ENCODE results near the gene CALN1. TPM values are rescaled to one million over a fixed set of nuclear protein-coding genes. Genes with fewer than 3 reads are reported as not detected.

The CALN1 gene
- total and polyA plus RNA-seq, 2 of the 8 experiments (the other 6 are each of a cell fraction or from before 2014, with no cell fraction given): 6.4 to 15.2 TPM

GRCh38 chr7:72435925-72436480 lies 23.9 kb upstream of the CALN1 start:
- H3K4me2 ChIP-seq (ENCODE audit: insufficient read depth in 1 of 2, low read depth in 2 of 2, low read length in 2 of 2): no peak overlapping the region
- no peak overlapping the region for H3K9ac ChIP-seq (replicated peaks in 1 of 4; ENCODE audit: extremely low read depth in 1 of 4, low read depth in 3 of 4, low read length in 3 of 4)
- H3K4ac ChIP-seq (replicated peaks; ENCODE audit: insufficient read length, low read depth, low read length): no peak overlapping the region
- no peak overlapping the region for H2BK12ac ChIP-seq (ENCODE audit: low read depth, low read length)
- H2BK15ac ChIP-seq (ENCODE audit: low read length): no peak overlapping the region
- H3K27ac ChIP-seq (ENCODE audit: low read depth, low read length): no peak overlapping the region
- H3K23me2 ChIP-seq (ENCODE audit: low read depth, low read length): no peaks in the 10 kb centered on the region
- H3K23ac ChIP-seq (ENCODE audit: insufficient read length): no peak overlapping the region
- no peak overlapping the region for H3K18ac ChIP-seq (ENCODE audit: extremely low read depth, low read length)
- CTCF ChIA-PET (ENCODE audit: partially characterized antibody): interaction anchor here (0.8 to 1.3 kb wide), 3 partner anchors 8 to 59 kb away, joined by 3 to 6 read pairs (median 3); no protein-coding TSS in a partner anchor
- H3K79me1 ChIP-seq (ENCODE audit: low read depth, low read length): no peaks in the 10 kb centered on the region
- H3K14ac ChIP-seq (ENCODE audit: insufficient read length): no peak overlapping the region
- FAIRE-seq: no peak
- H3K4me1 ChIP-seq (replicated peaks in 1 of 4; ENCODE audit: control insufficient read depth in 3 of 4, insufficient read depth in 4 of 4, low read length in 3 of 4): no peaks in the 10 kb centered on the region
- H3K36me3 ChIP-seq (ENCODE audit: control insufficient read depth in 2 of 4, insufficient read depth in 4 of 4, low read length in 3 of 4): no peaks in the 10 kb centered on the region
- DNase-seq (ENCODE audit: low read depth in 1 of 2, low spot score in 2 of 2): no peak
- no peaks in the 10 kb centered on the region for H4K20me1 ChIP-seq (replicated peaks in 1 of 2; ENCODE audit: control insufficient read depth in 1 of 2, insufficient read depth in 2 of 2, low read length in 2 of 2)
- no peak overlapping the region for H4K91ac ChIP-seq (replicated peaks; ENCODE audit: insufficient read length, low read length)
- no peak overlapping the region for H2BK20ac ChIP-seq (ENCODE audit: low read length)
- TF ChIP-seq BCL11A (IDR thresholded peaks at IDR 0.05; ENCODE audit: low read depth in 2 of 2, low read length in 2 of 2): no peak
- no peak for TF ChIP-seq ZNF274 (IDR thresholded peaks at IDR 0.05; ENCODE audit: borderline replicate concordance, extremely low read depth, low read length)
- TF ChIP-seq SP4 (IDR thresholded peaks at IDR 0.05; ENCODE audit: low read length): no peak
- no peak for TF ChIP-seq SUZ12 (IDR thresholded peaks at IDR 0.05; ENCODE audit: low read length)
- TF ChIP-seq TCF12 (IDR thresholded peaks at IDR 0.05; ENCODE audit: low read depth, low read length): no peak
- no peak for TF ChIP-seq SP1 (IDR thresholded peaks at IDR 0.05; ENCODE audit: low read depth, low read length)
- TF ChIP-seq HDAC6 (IDR thresholded peaks at IDR 0.05; ENCODE audit: low read depth, low read length): no peak
- no peak for TF ChIP-seq CBX8 (IDR thresholded peaks at IDR 0.05; ENCODE audit: borderline replicate concordance, low read depth, low read length)
- TF ChIP-seq RBBP5 (IDR thresholded peaks at IDR 0.05; ENCODE audit: borderline replicate concordance, low read depth, low read length): no peak
- TF ChIP-seq RFX5 (IDR thresholded peaks at IDR 0.05; ENCODE audit: borderline replicate concordance, low read depth, low read length): no peak
- no peak for TF ChIP-seq SP2 (IDR thresholded peaks at IDR 0.05; ENCODE audit: low read length)
- TF ChIP-seq PHF8 (conservative IDR thresholded peaks at IDR 0.05; ENCODE audit: low read depth, low read length): no peak
- TF ChIP-seq MAX (IDR thresholded peaks at IDR 0.05): no peak
- H2BK120ac ChIP-seq (replicated peaks; ENCODE audit: low read depth, low read length): no peak overlapping the region
- H3K27me3 ChIP-seq (replicated peaks in 1 of 4; ENCODE audit: control insufficient read depth in 3 of 4, extremely low read depth in 1 of 4, insufficient read depth in 3 of 4, low read length in 3 of 4): peaks cover 0 to 3% (median 0%) of the 10 kb centered on the region in 4 experiments; a peak in 1 of 7 replicates
- no peak overlapping the region for H2AK5ac ChIP-seq (ENCODE audit: low read depth, low read length)
- no peak overlapping the region for H2AFZ ChIP-seq (ENCODE audit: low read length)
- 86% methylated on average over 5 of the region's 5 CpGs; no CpG with 5 or more reads in 1 of the 2 experiments for WGBS, 2 experiments (ENCODE audit: extremely low coverage in 1 of 2, insufficient coverage in 1 of 2, insufficient read length in 1 of 2, insufficient replicate concordance in 2 of 2, low coverage in 1 of 2, low lambda C conversion rate in 2 of 2, missing lambda C conversion rate in 1 of 2)
- no peak overlapping the region for H4K5ac ChIP-seq (ENCODE audit: insufficient read length, low read depth, low read length)
- no peaks in the 10 kb centered on the region for H3K9me3 ChIP-seq (ENCODE audit: insufficient read depth in 2 of 2, low read depth in 1 of 2, low read length in 1 of 2)
- POLR2A ChIA-PET (ENCODE audit: partially characterized antibody): no interaction called here
- no peaks in the 10 kb centered on the region for H3K79me2 ChIP-seq (ENCODE audit: control insufficient read depth in 1 of 2, insufficient read depth in 2 of 2, low read length in 2 of 2)
- no peak overlapping the region for H3K56ac ChIP-seq (replicated peaks; ENCODE audit: insufficient read length, low read depth, low read length)
- no peak overlapping the region for H3K4me3 ChIP-seq (ENCODE audit: extremely low read depth in 1 of 4, insufficient read depth in 2 of 4, low read depth in 3 of 4, low read length in 4 of 4)
- no peak overlapping the region for H2BK5ac ChIP-seq (ENCODE audit: low read depth, low read length)
- no peak overlapping the region; the same call in 1 of the 2 replicates for H4K8ac ChIP-seq (ENCODE audit: extremely low read depth, insufficient read depth, low read length)

Data from H1 (cell line).